NOMO-1 treated with dmso at 0.1 percent for 144 hours (cell line): ENCODE results near the gene SLC28A2.
"Not testable (repeated sequence)": the region's sequence is repeated elsewhere in the genome, so short reads cannot be mapped to it uniquely, and the experiment has no call there.

Source experiments
- DNase-seq: peaks from one replicate; lab custom pipeline; 2025; ENCODE audit not compliant: unreplicated experiment; lab: John Stamatoyannopoulos, UW

Gene SLC28A2, protein sequence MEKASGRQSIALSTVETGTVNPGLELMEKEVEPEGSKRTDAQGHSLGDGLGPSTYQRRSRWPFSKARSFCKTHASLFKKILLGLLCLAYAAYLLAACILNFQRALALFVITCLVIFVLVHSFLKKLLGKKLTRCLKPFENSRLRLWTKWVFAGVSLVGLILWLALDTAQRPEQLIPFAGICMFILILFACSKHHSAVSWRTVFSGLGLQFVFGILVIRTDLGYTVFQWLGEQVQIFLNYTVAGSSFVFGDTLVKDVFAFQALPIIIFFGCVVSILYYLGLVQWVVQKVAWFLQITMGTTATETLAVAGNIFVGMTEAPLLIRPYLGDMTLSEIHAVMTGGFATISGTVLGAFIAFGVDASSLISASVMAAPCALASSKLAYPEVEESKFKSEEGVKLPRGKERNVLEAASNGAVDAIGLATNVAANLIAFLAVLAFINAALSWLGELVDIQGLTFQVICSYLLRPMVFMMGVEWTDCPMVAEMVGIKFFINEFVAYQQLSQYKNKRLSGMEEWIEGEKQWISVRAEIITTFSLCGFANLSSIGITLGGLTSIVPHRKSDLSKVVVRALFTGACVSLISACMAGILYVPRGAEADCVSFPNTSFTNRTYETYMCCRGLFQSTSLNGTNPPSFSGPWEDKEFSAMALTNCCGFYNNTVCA

DNA sequence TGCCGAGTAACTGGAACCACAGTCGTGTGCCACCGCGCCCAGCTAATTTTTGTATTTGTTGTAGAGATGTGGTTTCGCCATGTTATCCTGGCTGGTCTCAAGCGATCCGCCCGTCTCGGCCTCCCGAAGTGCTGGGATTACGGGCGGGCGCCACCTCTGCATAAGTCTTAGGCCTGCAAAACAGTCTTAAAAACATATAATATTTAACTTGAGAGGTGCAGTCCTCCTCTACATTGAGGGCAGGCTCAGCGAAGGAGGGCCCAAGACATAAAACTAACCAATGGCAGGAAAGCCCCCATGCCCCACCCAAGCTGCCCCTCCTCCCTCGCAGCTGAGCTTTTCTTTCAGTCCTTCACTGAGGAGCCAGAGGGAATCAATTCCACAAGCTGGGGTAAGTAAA, at the start of gene SLC28A2:
SLC28A2 (plus strand) TSS at position 347 of the 400 bp plus-strand sequence. CDS start 982 bp downstream, outside the sequence.
- DNase-seq, result no peak

GRCh38 chr15:45203182-45203581, 48.9 kb upstream of the SLC28A2 start:
- DNase-seq, result peak; percentile 2

DNA sequence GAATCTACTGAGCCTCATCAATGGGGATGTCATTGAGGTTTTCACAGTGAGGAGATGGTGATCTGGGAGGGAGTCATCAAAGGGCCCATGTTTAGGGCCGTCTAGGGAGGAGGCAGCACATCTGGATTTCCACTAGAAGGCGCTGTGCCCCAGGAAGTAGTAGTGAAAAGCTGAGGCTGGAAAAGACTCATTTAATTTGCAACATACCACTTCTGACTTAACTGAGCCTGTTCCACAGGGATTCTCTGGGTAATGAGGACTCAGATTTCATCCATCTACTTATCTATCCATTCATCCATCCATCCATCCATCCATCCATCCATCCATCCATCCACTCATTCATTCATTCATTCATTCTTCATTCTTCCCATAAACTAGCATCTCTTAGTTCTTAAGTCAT, 46.8 kb upstream of the SLC28A2 start:
- peak; percentile 18 for DNase-seq

DNA sequence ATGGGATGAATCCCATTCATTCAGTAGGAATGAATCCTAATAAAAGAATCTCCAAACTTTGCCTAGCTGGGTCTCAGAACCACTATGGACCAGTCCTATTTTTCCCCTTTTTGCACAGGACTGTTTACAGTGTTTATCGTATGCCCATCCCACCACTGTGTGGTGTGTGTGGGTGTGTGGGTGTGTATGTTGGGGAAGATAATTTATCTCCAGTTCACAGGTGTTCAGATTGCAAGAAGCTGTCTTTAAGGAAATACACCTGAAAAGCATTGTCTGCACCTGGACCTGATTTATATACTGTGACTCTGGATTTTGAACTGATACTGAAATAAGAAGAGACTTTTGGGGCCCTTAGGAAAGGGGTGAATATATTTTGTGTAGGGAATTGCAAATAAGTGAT, 39.5 kb upstream of the SLC28A2 start:
- DNase-seq, result no peak

DNA sequence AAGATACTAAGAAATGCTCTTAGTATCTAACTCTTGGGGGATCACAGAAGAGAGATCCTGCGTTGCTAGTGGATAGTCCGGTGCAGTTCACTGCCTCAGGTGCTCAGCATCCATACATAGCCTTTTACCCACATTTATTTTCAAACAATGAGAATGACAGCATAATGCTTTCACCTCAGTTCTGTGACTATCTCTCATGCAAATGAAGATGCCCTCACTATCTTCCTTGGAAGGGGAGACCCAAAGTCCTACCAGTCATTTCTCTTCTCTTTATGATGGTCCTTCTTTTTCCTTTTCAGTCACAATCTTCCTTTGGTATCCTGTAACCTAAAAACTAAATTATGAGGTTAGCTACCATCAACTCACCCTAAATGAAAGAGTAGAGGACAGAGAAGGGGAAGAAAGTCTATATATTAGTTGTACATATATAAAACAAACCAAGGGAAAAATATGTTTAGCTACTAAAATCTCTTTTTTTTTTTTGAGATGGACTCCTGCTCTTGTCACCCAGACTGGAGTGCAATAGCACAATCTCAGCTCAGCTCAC, 30.9 kb upstream of the SLC28A2 start:
- no peak for DNase-seq

- no peak for DNase-seq
Measured at GRCh38 chr15:45221967-45222366, 30.1 kb upstream of the SLC28A2 start.

- no peak for DNase-seq
Measured at GRCh38 chr15:45224621-45225217, 27.3 kb upstream of the SLC28A2 start.

GRCh38 chr15:45225506-45226273, 26.3 kb upstream of the SLC28A2 start:
- no peak for DNase-seq

- DNase-seq, result no peak
Measured at GRCh38 chr15:45228931-45229330, 23.1 kb upstream of the SLC28A2 start.

DNA sequence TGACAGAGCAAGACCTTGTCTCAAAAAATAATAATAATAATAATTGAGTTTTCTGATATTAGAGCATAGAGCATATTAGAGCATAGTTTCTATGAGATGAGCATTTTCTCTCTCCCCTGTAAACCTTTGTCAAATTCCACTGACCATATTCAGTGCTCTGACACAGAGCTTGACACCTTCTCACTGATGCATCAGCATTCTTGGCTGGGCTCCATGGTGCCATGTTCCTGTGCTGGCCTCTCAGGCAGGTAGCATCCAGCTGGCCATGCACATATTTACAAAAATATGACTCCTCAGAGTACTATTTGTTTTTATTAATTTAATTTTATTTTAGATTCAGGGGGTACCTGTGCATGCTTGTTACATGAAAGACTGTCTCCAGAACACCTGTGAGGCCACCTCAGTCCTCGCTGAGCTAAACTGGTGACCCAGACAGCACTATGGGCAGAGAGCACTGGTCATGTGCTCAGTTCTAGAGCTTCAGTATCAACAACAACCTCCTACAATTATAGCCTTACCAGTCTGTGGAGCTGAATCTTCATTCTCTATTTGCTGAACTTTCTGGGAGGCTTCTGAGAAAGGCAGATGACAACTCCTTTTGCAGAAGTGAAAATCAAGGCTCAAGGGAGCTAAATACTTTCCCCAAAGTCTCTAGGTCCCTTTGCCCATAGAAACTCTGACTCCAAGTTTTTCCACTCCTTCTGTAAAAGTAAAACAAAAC, 21.6 kb upstream of the SLC28A2 start:
- no peak for DNase-seq

DNA sequence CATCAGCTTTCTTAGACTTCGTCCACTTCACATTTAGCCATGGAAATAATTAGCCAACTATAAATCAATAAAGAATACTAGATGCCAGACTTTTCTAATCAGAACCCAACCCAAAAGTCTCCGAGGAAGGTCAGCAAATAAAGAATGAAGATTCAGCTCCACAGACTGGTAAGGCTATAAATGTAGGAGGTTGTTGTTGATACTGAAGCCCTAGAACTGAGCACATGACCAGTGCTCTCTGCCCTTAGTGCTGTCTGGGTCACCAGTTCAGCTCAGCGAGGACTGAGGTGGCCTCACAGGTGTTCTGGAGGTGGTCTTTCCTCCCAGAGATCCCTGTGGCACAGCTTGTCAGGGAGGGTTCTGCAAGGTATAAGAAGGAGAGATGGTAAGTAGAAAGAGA, 20.9 kb upstream of the SLC28A2 start:
- no peak for DNase-seq

DNA sequence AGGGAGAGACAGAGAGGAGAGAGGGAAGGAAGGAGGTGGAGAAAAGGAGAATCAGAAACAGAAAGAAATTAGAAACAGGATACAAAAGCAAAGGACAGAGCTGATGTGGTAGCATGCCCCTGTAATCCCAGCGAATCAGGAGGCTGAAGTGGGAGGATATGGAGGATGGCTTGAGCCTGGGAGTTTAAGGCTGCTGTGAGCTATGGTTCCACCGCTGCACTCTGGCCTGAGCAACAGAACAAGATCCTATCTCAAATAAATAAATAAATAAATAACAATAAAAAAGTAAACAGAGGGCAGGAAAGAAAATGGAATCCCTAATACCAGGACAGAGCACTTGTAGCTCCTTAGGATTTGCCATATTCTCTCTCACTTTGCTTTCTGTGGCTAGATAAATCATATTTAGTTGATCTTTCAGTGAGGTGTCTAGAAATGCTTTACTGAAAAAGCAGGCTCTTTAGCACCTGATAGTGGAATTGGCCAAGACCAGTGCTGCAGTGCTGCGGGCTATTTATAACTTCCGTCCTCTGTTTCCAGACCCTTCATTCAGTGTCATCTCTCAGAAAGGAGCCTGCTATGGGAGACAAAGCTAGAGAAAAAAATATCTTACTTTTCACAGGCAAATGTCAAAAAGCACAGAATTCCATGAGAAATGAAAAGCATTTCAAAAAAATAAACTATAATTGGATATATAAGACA, 20.0 kb upstream of the SLC28A2 start:
- DNase-seq, result no peak

DNA sequence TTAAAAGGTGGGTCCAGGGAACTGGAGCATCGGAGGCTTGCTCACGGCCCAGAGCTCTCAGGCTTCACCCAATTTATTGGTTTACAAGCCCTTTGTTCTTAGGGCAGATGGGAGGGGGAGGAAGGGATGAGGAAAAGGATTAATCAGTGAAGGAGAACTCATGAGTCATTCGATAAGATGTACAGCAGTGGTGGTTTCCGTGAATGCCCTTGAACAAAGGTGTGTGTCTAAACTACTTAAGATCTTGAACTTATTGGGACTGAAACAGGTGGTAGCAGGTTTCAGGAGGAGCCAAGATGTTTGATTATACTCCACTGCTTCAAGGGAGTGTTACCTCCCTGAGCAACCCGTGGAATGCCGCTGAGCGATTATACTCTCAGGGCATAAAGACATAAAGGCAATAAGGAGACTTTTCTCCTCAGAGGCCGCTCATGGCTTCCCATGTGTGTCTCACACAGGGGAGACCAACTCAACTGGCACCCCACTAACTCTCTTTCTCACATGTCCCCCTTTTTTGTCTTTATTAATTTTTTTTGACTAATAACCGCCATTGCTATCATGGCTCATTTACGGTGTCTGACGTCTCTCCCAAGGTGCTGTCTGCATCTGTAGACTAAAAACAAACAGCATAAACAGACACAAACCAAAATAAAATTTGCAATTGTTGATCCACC, 17.3 kb upstream of the SLC28A2 start:
- no peak for DNase-seq

GRCh38 chr15:45236806-45237205, 15.2 kb upstream of the SLC28A2 start:
- not testable (repeated sequence) for DNase-seq

- no peak for DNase-seq
Measured at GRCh38 chr15:45242289-45242688, 9.7 kb upstream of the SLC28A2 start.

DNA sequence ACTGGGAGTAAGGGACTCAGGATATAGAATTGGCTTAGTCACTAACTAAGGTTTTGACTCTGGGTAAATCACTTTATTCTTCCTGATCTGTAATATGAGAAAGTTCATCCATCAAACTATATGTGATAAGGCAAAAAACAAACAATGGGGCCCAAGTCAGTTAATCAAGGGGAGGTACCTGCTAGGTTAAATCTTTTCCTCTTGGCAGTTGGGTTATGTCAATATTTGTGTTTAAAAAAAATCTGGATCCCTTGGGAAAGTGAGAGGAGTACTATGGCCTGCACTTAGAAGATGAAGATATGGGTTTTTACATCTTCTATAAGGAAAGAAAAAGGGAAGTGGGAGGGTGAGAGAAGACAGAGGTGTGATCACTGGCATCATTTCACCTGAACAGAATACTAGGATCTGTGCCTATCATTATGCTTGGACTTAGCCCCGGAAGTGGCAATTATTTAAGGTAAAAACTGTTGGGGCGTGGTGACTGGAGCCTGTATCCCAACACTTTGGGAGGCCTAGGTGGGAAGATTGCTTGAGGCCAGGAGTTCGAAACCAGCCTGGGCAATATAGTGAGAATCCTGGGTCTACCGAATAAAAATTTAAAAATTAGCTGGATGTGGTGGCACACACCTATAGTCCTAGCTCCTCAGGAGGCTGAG, 2.8 kb upstream of the SLC28A2 start:
- DNase-seq, result no peak

DNA sequence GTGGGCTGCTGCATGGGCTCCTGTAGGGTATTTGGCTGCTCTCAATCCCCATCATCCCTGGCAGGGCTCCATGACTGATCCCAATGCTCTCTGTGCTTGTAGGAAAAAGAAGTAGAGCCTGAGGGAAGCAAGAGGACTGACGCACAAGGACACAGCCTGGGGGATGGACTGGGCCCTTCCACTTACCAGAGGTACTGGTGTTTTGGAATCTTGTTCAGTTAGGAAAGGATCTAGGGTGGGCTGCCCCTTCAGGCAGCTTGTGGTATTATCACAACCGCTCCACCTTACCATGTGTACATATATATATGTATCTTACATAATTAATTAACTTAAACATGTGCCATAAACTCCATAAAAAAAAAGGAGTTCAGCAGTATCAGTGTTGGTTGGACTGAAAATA, 1.3 kb downstream of the SLC28A2 start:
- no peak for DNase-seq

DNA sequence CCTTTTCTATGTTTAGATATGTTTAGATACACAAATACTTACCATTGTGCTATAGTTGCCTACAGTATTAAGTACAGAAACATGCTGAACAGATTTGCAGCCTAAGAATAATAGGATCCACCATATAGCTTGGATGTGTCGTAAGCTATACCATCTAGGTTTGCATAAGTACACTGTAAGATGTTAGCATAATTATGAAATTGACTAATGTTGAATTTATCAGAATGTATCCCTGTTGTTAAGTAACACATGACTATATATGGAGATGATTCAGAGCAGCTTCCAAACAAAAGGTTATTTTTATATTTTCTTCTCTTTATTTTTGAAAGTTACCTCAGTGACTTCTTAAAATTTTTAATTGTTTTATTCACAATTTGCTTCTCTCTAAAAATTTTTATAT, 2.4 kb downstream of the SLC28A2 start:
- DNase-seq, result no peak

DNA sequence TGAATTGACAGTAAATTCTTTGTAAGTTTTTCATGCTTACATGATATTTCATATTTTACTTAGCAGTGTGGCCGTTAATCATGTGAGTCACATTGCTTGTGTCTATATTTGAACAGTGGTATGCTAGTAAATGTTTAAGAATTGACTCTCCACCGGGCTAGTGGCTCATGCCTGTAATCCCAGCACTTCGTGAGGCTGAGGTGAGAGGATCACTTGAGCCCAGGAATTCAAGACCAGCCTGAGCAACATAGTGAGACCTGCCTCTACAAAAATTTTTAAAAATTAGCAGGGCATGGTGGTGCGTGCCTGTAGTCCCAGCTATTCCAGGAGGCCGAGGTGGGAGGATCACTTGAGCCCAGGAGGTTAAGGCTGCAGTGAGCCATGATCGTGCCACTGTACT, 2.8 kb downstream of the SLC28A2 start:
- DNase-seq, result not testable (repeated sequence)
